NCI-H1694 treated with DMSO at 0.1 percent for 48 hours (cell line): ENCODE data around the gene CCND2.

Source experiments
- DNase-seq: peaks from one replicate; lab custom pipeline; 2025; lab: John Stamatoyannopoulos, UW

The CCND2 gene

GRCh38 chr12:4276524-4277204, 3.1 kb downstream of the CCND2 start:
- peak; percentile 81 for DNase-seq

- no peak for DNase-seq
Observed at GRCh38 chr12:4277205-4277543, 3.6 kb downstream of the CCND2 start.

GRCh38 chr12:4277857-4278256, 4.3 kb downstream of the CCND2 start:
- no peak for DNase-seq

GRCh38 chr12:4278329-4279197, 5.0 kb downstream of the CCND2 start:
- no peak for DNase-seq

GRCh38 chr12:4279198-4279690, 5.7 kb downstream of the CCND2 start:
- DNase-seq, result no peak

GRCh38 chr12:4280351-4281163, 7.0 kb downstream of the CCND2 start:
- no peak for DNase-seq

- no peak for DNase-seq
Observed at GRCh38 chr12:4281173-4281654, 7.7 kb downstream of the CCND2 start.

- no peak for DNase-seq
Observed at GRCh38 chr12:4282103-4282891, 8.7 kb downstream of the CCND2 start.

- DNase-seq, result no peak
Observed at GRCh38 chr12:4282892-4283511, 9.4 kb downstream of the CCND2 start.

GRCh38 chr12:4283512-4284255, 10.1 kb downstream of the CCND2 start:
- DNase-seq, result no peak

- DNase-seq, result no peak
Observed at GRCh38 chr12:4284306-4284705, 10.7 kb downstream of the CCND2 start.

- no peak for DNase-seq
Observed at GRCh38 chr12:4285070-4285469, 11.5 kb downstream of the CCND2 start.

GRCh38 chr12:4286228-4286627, 12.7 kb downstream of the CCND2 start:
- no peak for DNase-seq

- DNase-seq, result no peak
Observed at GRCh38 chr12:4286771-4287317, 13.3 kb downstream of the CCND2 start.

GRCh38 chr12:4287325-4288211, 14.0 kb downstream of the CCND2 start:
- no peak for DNase-seq

- DNase-seq, result no peak
Observed at GRCh38 chr12:4288296-4289131, 15.0 kb downstream of the CCND2 start.

- DNase-seq, result no peak
Observed at GRCh38 chr12:4289231-4289878, 15.8 kb downstream of the CCND2 start.
